ENCODE measurements around the gene UBN1. TPM values are rescaled to one million over a fixed set of nuclear protein-coding genes. Genes with fewer than 3 reads are reported as not detected.

Gene UBN1
- total and polyA plus RNA-seq, 4 donors = 7.3 to 19.7 (median 14.2) TPM

DNA sequence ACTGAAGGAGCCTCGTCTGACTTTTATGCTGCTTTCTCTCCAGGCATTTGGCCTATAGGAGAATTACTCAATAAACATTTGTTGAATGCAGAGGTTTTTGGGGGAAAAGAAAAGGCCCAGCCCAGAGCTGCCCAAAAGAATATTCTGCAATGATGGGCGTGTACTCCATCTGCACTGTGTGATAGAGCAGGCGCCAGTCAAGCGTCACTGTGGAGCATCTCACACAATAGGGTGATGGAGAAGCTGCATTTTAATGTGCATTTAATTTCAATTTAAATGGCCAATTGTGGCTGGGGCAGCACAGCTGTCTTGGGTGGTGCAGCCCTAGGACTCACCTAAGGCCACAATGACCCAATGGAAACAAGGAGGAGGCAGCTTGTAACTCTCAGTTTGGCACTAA is 20.8 kb upstream of the UBN1 start:
- no peak overlapping the region for H3K27ac ChIP-seq (ENCODE audit: low read depth in 1 of 2, low read length in 2 of 2)
- no peak overlapping the region for H3K9ac ChIP-seq (ENCODE audit: low read depth in 1 of 2, low read length in 2 of 2)
- no peaks in the 10 kb centered on the region for H3K27me3 ChIP-seq (ENCODE audit: control insufficient read depth in 4 of 4, insufficient read depth in 4 of 4, low read length in 3 of 4)
- 97% methylated on average over 4 of the region's 4 CpGs for WGBS
- no peak overlapping the region for H3K4me3 ChIP-seq (ENCODE audit: low read depth in 1 of 3, low read length in 3 of 3)
- no peak for DNase-seq (ENCODE audit: low spot score)
- no peak for TF ChIP-seq SP1 (IDR thresholded peaks at IDR 0.05)
- TF ChIP-seq EGR1 (IDR thresholded peaks at IDR 0.05; ENCODE audit: low read depth in 2 of 2) = no peak
- TF ChIP-seq NR2F2 (IDR thresholded peaks at IDR 0.05) = no peak
- TF ChIP-seq, protein P1, sequence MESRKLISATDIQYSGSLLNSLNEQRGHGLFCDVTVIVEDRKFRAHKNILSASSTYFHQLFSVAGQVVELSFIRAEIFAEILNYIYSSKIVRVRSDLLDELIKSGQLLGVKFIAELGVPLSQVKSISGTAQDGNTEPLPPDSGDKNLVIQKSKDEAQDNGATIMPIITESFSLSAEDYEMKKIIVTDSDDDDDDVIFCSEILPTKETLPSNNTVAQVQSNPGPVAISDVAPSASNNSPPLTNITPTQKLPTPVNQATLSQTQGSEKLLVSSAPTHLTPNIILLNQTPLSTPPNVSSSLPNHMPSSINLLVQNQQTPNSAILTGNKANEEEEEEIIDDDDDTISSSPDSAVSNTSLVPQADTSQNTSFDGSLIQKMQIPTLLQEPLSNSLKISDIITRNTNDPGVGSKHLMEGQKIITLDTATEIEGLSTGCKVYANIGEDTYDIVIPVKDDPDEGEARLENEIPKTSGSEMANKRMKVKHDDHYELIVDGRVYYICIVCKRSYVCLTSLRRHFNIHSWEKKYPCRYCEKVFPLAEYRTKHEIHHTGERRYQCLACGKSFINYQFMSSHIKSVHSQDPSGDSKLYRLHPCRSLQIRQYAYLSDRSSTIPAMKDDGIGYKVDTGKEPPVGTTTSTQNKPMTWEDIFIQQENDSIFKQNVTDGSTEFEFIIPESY (IDR thresholded peaks at IDR 0.05) = no peak
- TF ChIP-seq, protein P2, sequence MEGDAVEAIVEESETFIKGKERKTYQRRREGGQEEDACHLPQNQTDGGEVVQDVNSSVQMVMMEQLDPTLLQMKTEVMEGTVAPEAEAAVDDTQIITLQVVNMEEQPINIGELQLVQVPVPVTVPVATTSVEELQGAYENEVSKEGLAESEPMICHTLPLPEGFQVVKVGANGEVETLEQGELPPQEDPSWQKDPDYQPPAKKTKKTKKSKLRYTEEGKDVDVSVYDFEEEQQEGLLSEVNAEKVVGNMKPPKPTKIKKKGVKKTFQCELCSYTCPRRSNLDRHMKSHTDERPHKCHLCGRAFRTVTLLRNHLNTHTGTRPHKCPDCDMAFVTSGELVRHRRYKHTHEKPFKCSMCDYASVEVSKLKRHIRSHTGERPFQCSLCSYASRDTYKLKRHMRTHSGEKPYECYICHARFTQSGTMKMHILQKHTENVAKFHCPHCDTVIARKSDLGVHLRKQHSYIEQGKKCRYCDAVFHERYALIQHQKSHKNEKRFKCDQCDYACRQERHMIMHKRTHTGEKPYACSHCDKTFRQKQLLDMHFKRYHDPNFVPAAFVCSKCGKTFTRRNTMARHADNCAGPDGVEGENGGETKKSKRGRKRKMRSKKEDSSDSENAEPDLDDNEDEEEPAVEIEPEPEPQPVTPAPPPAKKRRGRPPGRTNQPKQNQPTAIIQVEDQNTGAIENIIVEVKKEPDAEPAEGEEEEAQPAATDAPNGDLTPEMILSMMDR (IDR thresholded peaks at IDR 0.05; ENCODE audit: low read depth, low read length, missing input control) = no peak
- no peak for TF ChIP-seq JUND (IDR thresholded peaks at IDR 0.05)
- peaks cover 13 to 79% (median 55%) of the 10 kb centered on the region in 4 donors for H3K36me3 ChIP-seq (ENCODE audit: control insufficient read depth in 4 of 4, insufficient read depth in 3 of 4, low read depth in 1 of 4, low read length in 3 of 4)
- H3K9me3 ChIP-seq (ENCODE audit: control insufficient read depth in 4 of 4, low read length in 3 of 4) = no peaks in the 10 kb centered on the region
- H3K4me1 ChIP-seq (ENCODE audit: control insufficient read depth in 4 of 4, insufficient read depth in 4 of 4, low read length in 3 of 4) = no peaks in the 10 kb centered on the region

- Histone ChIP-seq H3K4me3 (ENCODE audit: low read depth in 1 of 3, low read length in 3 of 3) (no peak overlapping the region), H3K9me3 (ENCODE audit: control insufficient read depth in 4 of 4, low read length in 3 of 4) (no peaks in the 10 kb centered on the region), H3K36me3 (ENCODE audit: control insufficient read depth in 4 of 4, insufficient read depth in 3 of 4, low read depth in 1 of 4, low read length in 3 of 4) (peaks cover 13 to 80% (median 55%) of the 10 kb centered on the region in 4 donors), H3K27me3 (ENCODE audit: control insufficient read depth in 4 of 4, insufficient read depth in 4 of 4, low read length in 3 of 4) (no peaks in the 10 kb centered on the region), H3K9ac (ENCODE audit: low read depth in 1 of 2, low read length in 2 of 2) (no peak overlapping the region), H3K27ac (ENCODE audit: low read depth in 1 of 2, low read length in 2 of 2) (no peak overlapping the region), H3K4me1 (ENCODE audit: control insufficient read depth in 4 of 4, insufficient read depth in 4 of 4, low read length in 3 of 4) (no peaks in the 10 kb centered on the region)
- TF ChIP-seq MAX (IDR thresholded peaks at IDR 0.05) (no peak), HNF4A (conservative IDR thresholded peaks at IDR 0.05) (no peak), RXRA (IDR thresholded peaks at IDR 0.05) (no peak), RAD21 (IDR thresholded peaks at IDR 0.05) (no peak)
- TF ChIP-seq, protein P1 (IDR thresholded peaks at IDR 0.05) = no peak
- TF ChIP-seq, protein P2 (IDR thresholded peaks at IDR 0.05; ENCODE audit: low read depth, low read length, missing input control) = no peak
- no peak for DNase-seq (ENCODE audit: low spot score)
- 95% methylated on average over 10 of the region's 10 CpGs for WGBS
Measured at GRCh38 chr16:4826980-4827379, 20.3 kb upstream of the UBN1 start.

Data from liver (tissue), 9 donors.